Tibial nerve (tissue), 4 donors: ENCODE results near the gene CST7. TPM values are rescaled to one million over a fixed set of nuclear protein-coding genes. Genes with fewer than 3 reads are reported as not detected.

Experiments
- DNase-seq, 2 donors: peaks; one replicate each; pipeline ENCODE4 v3.0.0-alpha.2; 2019; ENCODE audit warnings: low spot score in 2 of 2
- H3K27ac ChIP-seq, 4 donors: fragments of 200-600 bp; sonication (generic) in 3 of 4; one replicate each; pipeline ENCODE4 v1.5.1; 2017 to 2019; ENCODE audit warnings: mild to moderate bottlenecking in 1 of 4
- H3K27me3 ChIP-seq, 2 donors: fragments of 200-600 bp; sonication (generic) in 1 of 2; one replicate each; pipeline versions ENCODE4 v1.5.1 to v1.6.0; 2017 to 2019
- H3K36me3 ChIP-seq, 3 donors: fragments of 200-600 bp; sonication (generic); one replicate each; pipeline ENCODE4 v1.5.1; 2018 to 2019
- H3K4me1 ChIP-seq, 4 donors: fragments of 200-600 bp; sonication (generic) in 3 of 4; one replicate each; pipeline ENCODE4 v1.5.1; 2017 to 2019
- H3K4me3 ChIP-seq, 4 donors: fragments of 200-600 bp; sonication (generic) in 3 of 4; one replicate each; pipeline ENCODE4 v1.5.1; 2017 to 2019; ENCODE audit warnings: mild to moderate bottlenecking in 1 of 4, moderate library complexity in 1 of 4
- H3K9me3 ChIP-seq, 4 donors: fragments of 200-600 bp; sonication (generic) in 3 of 4; one replicate each; pipeline ENCODE4 v1.5.1; 2017 to 2019
- CTCF ChIP-seq, 5 experiments: fragments of 200-600 bp in 3 of 5; fragments of 450-650 bp in 2 of 5; sonication (generic) in 3 of 5; IDR thresholded peaks; one replicate each; pipeline ENCODE4 v1.5.1; 2016 to 2019; ENCODE audit warnings: antibody characterized with exemption in 5 of 5, mild to moderate bottlenecking in 3 of 5, moderate library complexity in 2 of 5
- EP300 ChIP-seq, 2 donors: sonication (generic); formaldehyde crosslinking; IDR thresholded peaks; one replicate each; pipeline ENCODE4 v1.6.1; 2017; ENCODE audit warnings: antibody characterized with exemption in 2 of 2, mild to moderate bottlenecking in 1 of 2
- POLR2A ChIP-seq, 2 donors: fragments of 450-650 bp; IDR thresholded peaks; one replicate each; pipeline ENCODE4 v1.6.1; 2017; ENCODE audit warnings: antibody characterized with exemption in 2 of 2, mild to moderate bottlenecking in 2 of 2, moderate library complexity in 2 of 2
- WGBS, 2 donors: methylation state at CpG; one replicate each; pipeline ENCODE4 v1.1.5; 2018; 5-methylcytosine and 5-hydroxymethylcytosine counted together
- total RNA-seq, 4 donors: library from RNA; depleted of rRNA; stranded (reverse); fragments of >200 nt; gene quantifications; one replicate each; pipeline ENCODE4 v1.1.0, GENCODE V29; 2016

Gene CST7
- total RNA-seq, 4 donors from 2014 or later = 0.84 to 6.1 TPM; not detected in 2

- Histone ChIP-seq H3K9me3 (peaks cover 0 to 16% (median 3%) of the 10 kb centered on the region in 4 donors), H3K36me3 (peaks cover 0 to 12% (median 0%) of the 10 kb centered on the region in 3 donors), H3K4me1 (no peaks in the 10 kb centered on the region), H3K4me3 (peak overlapping the region in 2 of 4 donors; percentile 18 to 25), H3K27ac (peak overlapping the region in 2 of 4 donors; percentile 47 to 59), H3K27me3 (no peaks in the 10 kb centered on the region)
- DNase-seq = no peak
- no peak for TF ChIP-seq CTCF (IDR thresholded peaks at IDR 0.05)
- no peak for TF ChIP-seq EP300 (IDR thresholded peaks at IDR 0.05)
- TF ChIP-seq POLR2A (IDR thresholded peaks at IDR 0.05) = no peak
- WGBS, 2 donors = 37 to 50% methylated on average over 6 of the region's 6 CpGs
These were observed 673 bp downstream of the CST7 start for GRCh38 chr20:24949756-24950127.

- no peak for DNase-seq
- peaks cover 0 to 16% (median 3%) of the 10 kb centered on the region in 4 donors for H3K9me3 ChIP-seq
- peak overlapping the region in 1 of 4 donors; percentile 2 for H3K27ac ChIP-seq
- H3K4me3 ChIP-seq = peak overlapping the region in 1 of 4 donors; percentile 25
- no peaks in the 10 kb centered on the region for H3K4me1 ChIP-seq
- WGBS, 2 donors = 75 to 80% methylated on average over 9 to 11 of the region's 12 CpGs
- no peak for TF ChIP-seq CTCF (IDR thresholded peaks at IDR 0.05)
- H3K27me3 ChIP-seq = no peaks in the 10 kb centered on the region
- peaks cover 0 to 12% (median 0%) of the 10 kb centered on the region in 3 donors for H3K36me3 ChIP-seq
These were observed 1.2 kb downstream of the CST7 start for GRCh38 chr20:24950128-24950835.

- Histone ChIP-seq H3K4me1 (no peaks in the 10 kb centered on the region), H3K27ac (no peak overlapping the region), H3K36me3 (peaks cover 0 to 16% (median 0%) of the 10 kb centered on the region in 3 donors), H3K27me3 (no peaks in the 10 kb centered on the region), H3K9me3 (peaks cover 0 to 16% (median 3%) of the 10 kb centered on the region in 4 donors), H3K4me3 (no peak overlapping the region)
- TF ChIP-seq POLR2A (IDR thresholded peaks at IDR 0.05) (no peak), EP300 (IDR thresholded peaks at IDR 0.05) (no peak), CTCF (IDR thresholded peaks at IDR 0.05) (no peak)
- WGBS, 2 donors = 75 to 79% methylated on average over 12 to 16 of the region's 16 CpGs
- DNase-seq = no peak
These were observed 1.9 kb downstream of the CST7 start for GRCh38 chr20:24950836-24951525.

DNA sequence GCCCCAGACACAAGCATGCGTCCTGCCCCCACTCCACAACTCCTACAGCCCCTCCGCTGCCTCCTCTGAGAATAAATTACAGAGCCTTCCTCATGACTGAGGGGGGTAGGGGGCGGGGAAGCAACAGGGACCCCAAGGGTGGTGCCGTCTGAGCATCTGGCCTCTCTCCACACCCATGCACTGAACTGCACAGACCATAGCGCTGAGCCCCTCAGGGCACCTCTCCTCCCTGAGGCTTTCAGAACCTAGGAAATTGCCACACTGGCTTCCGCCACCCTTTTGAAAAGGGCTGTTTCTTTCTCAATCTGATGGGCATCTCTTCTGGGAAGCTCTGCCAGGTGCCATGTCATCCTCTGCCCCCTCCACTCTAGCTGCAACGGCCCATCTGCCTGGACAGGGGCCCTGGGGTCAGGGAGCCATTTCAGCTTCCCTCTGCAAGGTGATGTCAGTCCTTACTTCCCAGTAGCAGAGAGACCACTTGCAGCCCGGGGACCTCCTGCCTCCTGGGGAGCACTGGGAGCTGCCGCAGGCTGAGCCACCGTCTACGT is 2.5 kb downstream of the CST7 start:
- Histone ChIP-seq H3K27me3 (no peaks in the 10 kb centered on the region), H3K4me1 (no peaks in the 10 kb centered on the region), H3K27ac (no peak overlapping the region), H3K36me3 (peaks cover 0 to 23% (median 0%) of the 10 kb centered on the region in 3 donors), H3K9me3 (peaks cover 0 to 11% (median under 1%) of the 10 kb centered on the region in 4 donors), H3K4me3 (no peak overlapping the region)
- 39 to 42% methylated on average over 11 of the region's 11 CpGs for WGBS, 2 donors
- DNase-seq = no peak
- no peak for TF ChIP-seq EP300 (IDR thresholded peaks at IDR 0.05)
- TF ChIP-seq CTCF (IDR thresholded peaks at IDR 0.05) = no peak
- no peak for TF ChIP-seq POLR2A (IDR thresholded peaks at IDR 0.05)
